ENCODE data around the gene GPX5.

GPX5 gene

GRCh38 chr6:28563430-28564095 lies 37.9 kb downstream of the GPX5 start:
- no peak for DNase-seq

GRCh38 chr6:28565823-28566526 lies 40.3 kb downstream of the GPX5 start:
- DNase-seq, result no peak

GRCh38 chr6:28566527-28567252 lies 41.0 kb downstream of the GPX5 start:
- no peak for DNase-seq

GRCh38 chr6:28567506-28567905 lies 41.8 kb downstream of the GPX5 start:
- no peak for DNase-seq

DNA sequence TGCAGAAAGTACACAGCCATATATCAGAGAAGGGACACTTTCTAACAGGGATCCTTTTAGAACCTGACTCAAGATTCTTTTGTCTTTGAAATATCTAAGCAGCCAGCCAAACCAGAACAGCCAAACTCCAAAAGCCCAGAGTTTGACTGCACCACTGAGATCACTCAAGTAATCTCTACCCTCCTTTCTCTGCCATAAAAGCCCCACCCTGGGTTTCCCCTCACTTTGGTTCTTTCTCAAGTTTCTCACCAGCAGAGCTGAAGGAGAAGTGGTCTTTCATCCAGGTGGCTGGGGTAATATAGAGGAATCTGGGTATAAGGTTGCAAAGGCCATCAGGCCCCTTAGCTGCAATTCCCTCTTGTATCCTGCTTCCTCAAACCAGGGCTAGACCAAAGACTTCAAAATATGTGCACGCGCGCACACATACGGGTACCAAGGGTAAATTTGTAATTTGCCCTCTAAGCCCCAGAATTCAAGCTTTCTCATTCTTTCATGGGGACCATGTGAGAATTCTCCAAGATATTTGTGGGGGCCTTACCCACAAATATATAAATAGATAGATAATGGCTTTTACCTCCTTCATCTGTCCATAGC lies 42.9 kb downstream of the GPX5 start:
- DNase-seq, result no peak

- no peak for DNase-seq
Measured at GRCh38 chr6:28569748-28570147, 44.1 kb downstream of the GPX5 start.

DNA sequence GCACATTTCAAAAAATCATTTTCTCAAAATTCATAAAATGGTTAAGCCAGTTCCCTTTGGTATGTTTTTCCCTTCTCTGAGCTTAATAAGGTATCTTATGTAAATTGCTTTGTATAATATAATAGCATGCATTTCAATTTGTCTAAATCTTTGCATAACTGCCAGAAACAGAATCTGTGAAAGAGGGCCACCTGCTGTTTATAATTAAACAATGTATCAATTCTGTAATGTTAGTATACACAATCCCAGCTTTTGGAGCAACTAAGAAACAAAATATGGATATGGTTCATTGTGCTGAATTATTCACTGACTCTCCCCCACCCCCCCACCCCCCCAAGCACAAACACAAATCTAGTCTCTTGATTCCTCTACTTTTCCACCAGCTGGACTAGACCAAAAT lies 54.8 kb downstream of the GPX5 start:
- DNase-seq, result no peak

DNA sequence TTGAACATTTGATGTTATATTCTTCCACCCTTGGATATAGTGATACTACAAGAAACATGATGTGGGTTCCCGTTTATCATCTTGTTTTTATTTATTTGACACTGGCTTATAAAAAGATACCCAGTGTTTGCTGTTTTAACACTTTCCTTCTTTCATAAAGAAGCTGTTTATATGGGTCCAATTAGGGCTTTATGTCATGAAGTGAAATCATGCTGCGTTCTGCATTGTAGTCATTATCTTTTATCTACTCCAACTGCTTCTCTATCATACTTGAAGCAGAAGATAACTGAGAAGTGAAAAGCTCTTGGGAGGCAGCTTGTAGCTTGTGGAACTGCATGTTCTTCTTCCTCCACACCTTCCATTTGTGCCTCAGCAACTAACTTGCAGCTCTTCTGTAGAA lies 57.8 kb downstream of the GPX5 start:
- DNase-seq, result no peak
